Activated CD8-positive, alpha-beta memory T cell treated with anti-CD3 and anti-CD28 coated beads, Interleukin-2, amount 50 U/mL, for 1 hour (primary cell): ENCODE results near the gene NDUFA11.

Experiments used
- DNase-seq: peaks from one replicate; pipeline ENCODE4 v3.0.0-alpha.2; 2020; ENCODE audit errors: extremely low read depth

Gene NDUFA11

GRCh38 chr19:5903624-5904351 lies at the start of gene NDUFA11:
Gene NDUFA11 (minus strand): TSS chr19:5903790. CDS start chr19:5903708, 82 bp downstream.
- DNase-seq, result peak; percentile 92

DNA sequence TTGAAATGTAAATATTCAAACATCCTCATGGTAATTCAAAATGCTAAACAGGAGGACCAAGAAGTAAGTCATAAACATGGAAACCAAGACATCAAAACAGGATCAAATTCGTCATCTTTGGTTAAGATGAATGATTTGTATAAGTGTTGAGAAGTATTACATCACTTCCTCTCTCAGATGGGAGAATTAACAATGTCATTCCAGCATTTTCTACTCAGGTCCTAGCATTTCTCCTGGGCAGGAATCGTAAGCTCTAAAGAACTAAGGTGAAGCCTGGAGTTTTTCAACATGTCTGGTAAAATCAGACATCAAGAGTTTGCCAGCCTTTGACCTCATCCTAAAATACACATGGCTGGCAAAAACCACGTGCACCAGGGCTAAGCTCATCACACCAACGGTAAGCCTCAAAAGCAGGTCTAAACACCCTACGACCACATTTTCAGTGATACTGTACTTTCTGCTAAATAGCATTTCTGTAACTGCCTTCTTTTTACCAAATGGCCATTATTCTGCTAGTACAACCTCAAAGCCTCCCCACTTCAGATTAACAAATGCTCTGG lies 49.5 kb upstream of the NDUFA11 start:
- DNase-seq, result no peak

DNA sequence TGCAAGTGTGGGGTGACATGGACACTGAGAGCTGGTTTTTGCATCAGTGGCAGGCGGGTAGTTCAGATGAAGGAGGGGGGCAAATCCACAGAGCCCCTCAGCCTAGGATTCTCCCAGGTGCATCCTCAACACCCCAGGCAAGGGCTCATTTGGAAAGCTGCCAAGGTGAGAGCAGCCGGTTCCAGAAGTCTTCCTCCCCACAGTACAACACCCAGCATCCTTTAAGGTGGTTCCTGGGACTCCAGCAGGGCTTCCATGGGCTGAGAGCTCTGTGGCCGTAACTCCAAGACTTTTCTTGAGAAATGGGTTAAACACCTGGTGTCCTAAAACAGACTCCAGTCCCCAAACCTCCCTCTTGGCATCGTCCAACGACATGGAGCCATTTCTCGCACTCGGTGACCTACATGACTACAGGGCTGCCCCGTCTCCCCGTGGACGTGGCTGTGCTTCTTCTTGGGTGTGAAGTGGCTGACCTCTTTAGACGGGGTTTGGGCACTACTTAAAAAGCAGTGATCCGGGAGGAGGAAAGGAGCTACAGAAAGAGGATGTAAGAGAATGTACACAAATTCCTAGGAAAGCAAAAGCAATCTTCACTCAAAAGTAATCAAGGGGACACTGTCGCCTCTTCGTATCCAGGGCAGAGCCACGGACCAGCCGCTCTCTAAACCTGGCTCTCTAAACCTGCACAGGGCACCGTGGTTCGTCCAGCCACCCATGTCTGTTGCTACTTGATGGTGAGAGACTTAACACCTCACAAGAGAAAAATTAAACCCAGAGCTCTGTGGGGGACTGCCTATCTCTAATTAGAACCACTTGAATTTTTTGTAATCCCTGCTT lies 48.8 kb upstream of the NDUFA11 start:
- no peak for DNase-seq

- DNase-seq, result no peak
These were observed 47.8 kb upstream of the NDUFA11 start for GRCh38 chr19:5951338-5951861.

DNA sequence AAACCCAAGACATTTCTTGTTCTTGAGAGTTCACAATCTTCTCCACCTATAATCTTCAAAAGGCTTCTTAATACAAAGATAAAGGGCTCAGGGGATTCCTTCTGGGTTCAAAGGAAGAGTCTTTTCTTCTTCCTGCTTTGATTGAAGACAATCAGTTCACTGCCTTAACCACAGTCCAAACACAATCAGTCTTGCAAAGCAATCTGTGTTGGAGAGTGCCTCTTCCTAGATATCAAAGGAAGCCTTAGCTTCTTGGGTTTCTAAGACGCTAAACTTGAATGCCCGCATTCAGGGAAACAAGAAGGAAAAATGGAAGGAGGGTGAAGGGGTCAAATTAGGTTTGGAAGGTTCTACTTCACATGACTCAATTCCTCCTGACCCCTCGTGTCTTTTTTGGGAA lies 47.2 kb upstream of the NDUFA11 start:
- no peak for DNase-seq

- no peak for DNase-seq
These were observed 46.3 kb upstream of the NDUFA11 start for GRCh38 chr19:5949792-5950305.

DNA sequence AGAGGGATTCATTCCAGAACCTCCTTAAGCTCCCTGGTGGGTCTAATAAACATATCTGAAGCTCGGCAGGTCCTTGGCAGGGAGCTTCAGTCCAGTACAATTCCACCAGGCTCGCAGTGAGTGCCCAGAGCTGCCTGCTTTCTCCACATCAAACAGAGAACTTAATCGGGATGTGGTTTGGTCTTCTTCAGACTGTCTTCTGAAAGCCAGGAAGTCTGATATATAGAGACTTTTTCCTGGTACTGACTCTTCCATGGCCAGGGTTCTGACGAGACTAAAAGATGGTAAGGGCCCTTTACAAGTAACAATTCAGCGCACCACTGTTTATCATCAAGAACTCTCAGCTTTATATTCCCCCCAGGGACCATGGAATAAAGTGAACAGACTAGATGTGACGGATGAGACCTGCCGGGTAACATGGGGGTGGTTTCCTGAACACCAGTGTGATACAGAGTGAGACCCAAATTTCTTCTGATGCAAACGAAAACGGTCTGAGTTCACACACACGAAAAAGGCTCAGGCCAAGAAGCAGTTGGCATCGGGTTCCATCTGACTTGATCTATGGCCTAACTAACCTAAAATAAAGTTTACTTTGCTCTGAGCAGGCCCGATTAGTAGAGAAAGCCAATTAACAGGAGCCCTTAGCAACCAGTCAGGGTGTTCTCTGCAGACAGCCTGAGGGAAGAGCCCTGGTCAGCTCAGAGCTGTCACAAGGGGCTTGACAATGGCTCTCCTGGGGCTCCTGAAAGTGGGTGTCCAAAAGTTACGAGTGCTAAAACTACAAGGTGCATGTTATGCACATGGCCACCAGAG lies 45.4 kb upstream of the NDUFA11 start:
- no peak for DNase-seq

DNA sequence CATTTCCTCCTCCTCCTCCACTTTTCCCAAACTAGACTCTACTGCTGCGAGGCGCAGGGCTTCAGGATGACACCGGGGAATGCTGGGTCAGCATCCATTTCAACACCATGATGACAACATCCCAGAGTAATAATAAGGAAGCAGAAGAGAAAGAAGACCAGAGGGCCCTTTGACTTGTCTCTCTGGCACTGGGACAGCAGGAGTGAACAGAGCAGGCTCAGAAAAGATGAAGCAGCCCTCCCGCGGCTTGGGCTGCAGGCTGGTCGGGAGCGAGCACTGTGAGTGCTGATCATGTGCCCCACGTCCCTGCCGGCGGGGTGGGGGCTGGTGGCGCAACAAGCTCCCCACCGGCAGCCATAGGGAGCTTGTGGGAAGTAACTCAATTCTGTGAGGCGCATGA lies 43.8 kb upstream of the NDUFA11 start:
- DNase-seq, result no peak

- DNase-seq, result no peak
These were observed 40.0 kb upstream of the NDUFA11 start for GRCh38 chr19:5943623-5944022.

DNA sequence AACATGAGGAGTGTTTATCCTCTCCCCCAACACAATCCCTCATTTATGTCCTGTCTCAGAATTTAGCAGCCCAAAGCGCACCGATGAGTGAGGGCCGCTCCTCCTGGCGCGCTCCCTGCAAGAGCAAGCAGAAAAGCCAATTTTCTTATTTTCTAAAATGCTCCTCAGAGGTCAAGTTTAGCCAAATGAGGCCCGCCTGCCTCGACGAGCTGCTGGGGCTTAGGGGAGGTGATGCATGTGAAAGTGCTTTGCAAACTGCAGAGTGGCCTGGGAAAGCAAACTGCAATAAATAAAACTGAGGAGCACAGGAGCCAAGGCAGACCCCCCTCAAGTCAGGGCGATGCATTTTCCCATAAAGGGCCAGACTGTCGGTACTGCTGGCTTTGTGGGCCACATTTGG lies 39.5 kb upstream of the NDUFA11 start:
- DNase-seq, result no peak

DNA sequence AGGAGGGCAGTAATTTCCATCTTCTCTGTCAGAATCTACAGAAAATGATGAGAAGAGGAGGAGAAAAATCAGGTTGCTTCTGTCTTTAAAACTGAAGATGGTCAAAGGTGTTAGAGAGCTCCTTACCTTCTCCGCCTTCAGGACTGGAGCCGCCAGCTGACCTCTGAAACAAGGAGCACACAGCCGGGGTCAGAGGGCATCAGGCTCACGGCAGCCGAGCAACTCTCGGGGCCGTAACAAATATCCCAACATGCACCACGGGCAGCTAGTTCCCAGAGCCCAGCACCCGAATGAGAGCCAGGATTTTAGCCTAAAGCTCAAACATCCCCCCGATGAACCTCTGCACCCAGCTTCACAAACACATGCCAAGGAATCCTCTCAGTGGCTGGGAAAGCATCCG lies 38.1 kb upstream of the NDUFA11 start:
- no peak for DNase-seq

DNA sequence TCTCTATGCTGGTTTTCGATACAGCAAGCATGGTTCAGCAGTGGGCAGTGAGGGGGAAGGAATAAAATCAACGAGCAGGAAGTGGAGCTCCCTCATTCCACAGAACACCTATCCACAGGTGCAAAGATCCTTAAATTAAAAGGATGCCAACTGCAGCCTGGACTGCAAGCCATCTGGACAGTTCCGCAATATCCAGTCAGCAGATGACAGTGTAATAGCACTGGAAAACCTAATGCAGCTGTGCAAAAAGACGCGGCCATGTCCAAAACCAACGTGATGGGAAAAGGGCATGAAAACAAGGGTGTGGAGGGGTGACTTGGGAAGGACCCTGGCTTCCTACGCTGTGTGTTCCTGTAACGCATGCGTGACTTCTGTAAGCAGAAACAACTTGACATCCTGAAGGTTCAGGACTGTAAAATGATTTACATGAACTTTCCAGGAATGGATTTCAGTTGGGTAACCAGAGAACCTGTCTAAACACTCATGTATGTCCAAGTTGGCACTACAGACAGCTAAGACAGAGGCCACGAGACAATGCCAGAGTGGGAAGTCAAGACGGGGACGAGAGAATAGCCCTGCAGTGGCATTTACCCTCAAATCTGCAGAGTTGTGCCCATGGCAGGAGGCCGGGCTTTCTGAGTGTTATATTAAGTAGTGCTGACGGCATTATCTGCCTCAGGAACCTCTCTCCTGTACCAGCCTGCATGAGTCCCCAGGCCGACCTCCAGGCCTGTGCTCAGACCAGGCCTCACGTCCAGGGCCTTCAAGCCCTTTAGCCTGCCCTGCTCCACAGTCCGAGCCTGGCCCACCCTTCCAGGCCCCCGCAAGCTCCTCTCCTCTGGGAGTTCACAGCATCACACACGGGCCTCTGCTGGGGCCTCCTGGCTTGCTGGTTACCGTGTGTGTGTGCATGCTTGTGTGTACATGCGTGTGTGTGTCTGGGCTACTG lies 36.9 kb upstream of the NDUFA11 start:
- no peak for DNase-seq

DNA sequence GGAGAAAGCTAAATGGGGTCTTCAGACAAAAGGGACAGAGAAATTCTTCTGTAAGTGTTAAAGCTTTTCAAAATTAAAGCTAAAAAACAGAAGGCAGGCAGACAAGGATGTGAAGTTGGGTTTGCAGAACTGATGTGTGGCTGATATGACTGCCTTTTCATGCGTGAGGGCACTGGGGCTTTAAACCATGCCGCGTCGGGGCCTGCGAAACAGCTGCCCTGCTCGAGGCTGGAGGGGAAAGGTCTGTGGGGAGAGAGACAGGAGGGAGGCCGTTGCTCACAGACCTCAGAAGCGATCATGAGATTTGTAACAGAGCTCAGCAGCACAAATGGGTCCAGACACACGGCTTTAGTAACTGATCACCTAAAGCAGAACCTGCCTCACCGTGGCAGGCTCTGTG lies 34.0 kb upstream of the NDUFA11 start:
- no peak for DNase-seq

DNA sequence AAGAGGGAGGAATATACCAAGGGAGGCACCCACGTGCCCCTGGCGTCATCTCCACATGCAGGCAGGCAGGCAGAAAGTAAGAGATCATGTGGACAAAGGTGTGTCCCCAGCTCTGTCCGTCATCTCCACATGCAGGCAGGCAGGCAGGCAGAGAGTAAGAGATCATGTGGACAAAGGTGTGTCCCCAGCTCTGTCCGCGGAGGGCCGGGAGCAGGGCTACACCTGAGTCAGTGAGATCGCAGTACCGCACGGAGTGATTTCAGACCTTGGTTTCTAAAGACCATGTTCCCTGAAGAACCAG lies 32.7 kb upstream of the NDUFA11 start:
- DNase-seq, result no peak

- no peak for DNase-seq
These were observed 32.1 kb upstream of the NDUFA11 start for GRCh38 chr19:5935473-5936291.

DNA sequence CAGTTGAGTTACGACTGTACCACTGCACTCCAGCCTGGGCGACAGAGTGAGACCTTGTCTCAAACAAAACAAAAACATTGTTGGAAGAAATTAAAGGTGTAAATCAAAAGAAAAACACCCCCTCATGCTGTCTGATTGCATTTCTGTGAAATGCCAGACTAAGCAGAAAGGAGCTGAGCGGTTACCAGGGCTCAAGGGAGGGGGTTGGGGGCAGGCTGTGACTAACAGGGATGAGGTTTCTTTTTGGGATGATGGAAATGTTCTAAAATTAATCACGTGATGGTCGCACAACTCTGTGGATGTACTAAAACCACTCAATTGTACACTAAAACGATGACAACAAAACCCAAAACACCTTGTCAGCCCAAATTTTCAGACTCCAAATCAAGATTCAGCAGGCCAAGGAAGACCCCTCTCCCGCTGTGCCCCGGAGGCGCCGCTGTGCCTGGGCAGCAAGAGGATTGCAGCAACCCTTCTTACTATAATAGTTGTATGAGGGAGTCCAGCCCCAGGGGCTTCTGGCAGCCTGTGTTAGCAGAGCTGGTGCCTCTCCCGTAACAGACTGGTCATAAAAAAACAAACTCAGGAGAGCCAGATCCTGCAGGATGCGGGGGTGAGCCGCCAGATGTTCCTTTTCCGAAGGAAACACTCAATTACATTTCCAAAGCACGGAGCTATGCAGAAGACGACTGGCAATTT lies 31.3 kb upstream of the NDUFA11 start:
- DNase-seq, result no peak

- no peak for DNase-seq
These were observed 30.4 kb upstream of the NDUFA11 start for GRCh38 chr19:5934069-5934401.

DNA sequence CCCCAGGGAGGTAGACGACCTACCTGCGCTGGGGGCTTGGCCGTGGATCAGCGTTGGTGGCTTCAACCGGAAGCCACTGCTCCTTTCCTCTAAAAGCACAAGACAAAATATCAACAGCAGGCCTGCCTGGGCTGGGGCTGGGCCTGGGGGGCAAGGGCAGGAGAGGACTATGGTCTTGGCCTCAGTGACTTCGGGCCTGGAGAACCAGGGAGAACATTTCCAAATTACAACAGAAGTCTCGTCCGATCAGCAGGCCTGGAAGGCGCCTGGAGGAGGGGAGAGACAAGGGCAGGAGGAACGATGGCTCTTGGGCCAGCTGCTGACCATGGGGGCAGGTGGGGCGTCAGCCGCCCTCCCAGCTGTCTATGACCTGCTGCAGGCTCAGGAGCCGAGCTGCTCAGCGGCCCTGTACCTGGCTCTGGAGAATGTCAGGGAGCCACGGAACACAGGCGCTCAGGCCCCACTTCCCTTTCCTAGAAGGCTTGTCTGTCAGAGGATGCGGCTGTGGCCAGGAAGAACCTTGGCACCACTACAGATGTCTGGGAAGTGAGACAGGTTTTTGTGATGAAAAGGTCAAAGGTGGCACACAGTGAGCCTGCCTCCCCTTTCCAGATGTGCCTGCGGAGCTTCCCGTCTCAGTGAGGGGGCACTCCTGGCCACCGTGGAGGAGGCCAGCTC lies 29.9 kb upstream of the NDUFA11 start:
- no peak for DNase-seq
